Activated CD4-positive, alpha-beta T cell treated with anti-CD3 and anti-CD28 coated beads, Interleukin-2, amount 50 U/mL, for 1 hour (primary cell): ENCODE data around the gene TMEM33.

Source experiments
- DNase-seq: peaks from one replicate; pipeline ENCODE4 v3.0.0-alpha.2; 2020

Gene TMEM33

GRCh38 chr4:42008011-42008786 lies 73.0 kb downstream of the TMEM33 start:
- DNase-seq: no peak
